GM21390 (cell line): Measurements from ENCODE around the gene NUDT2.
"Not testable (repeated sequence)": the region's sequence is repeated elsewhere in the genome, so short reads cannot be mapped to it uniquely, and the experiment has no call there.

Source experiments
- ATAC-seq: cut with Tn5 transposase; IDR thresholded peaks from one replicate; pipeline ENCODE4 v1.9.1; 2021; ENCODE audit not compliant: unreplicated experiment

Gene NUDT2

DNA sequence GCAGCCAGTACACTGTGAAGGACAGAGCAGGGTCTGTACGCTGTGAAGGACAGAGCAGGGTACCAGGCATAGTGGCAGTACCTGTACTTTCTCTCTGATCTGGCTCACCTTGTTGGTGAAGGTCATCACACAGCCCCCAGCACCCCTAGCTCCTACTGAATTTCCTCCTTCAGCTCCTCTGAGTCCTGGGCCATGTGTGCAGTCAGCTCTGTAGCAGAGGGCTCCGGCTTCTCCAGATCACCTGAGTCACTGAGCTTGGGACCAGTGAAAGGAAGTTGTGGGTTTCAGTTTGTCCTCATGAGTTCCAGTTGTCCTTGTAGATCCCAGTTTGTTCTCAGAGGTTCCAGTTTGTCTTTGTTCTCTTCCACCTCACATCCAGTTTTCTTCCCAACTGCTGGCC is 5.5 kb downstream of the NUDT2 start:
- no peak for ATAC-seq

DNA sequence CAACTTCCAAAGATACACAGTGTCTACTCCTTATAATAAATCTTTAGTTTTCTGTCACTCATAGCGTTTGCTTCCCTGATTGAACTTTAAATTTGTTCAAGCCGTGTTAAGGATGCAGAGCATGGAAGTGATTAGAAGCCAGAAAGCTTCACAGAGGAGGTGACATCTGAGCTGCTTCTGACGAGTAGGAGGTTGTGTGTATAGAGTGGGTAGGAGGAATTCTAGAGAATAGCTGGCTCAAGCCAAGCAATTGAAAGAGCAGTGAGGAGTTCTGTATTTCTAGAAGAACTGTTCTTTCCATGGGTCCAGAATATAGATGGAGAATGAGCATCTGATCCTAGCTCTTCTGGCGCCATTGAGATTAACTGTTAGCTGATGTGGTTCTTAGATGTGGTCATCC is 6.0 kb downstream of the NUDT2 start:
- ATAC-seq, result no peak

DNA sequence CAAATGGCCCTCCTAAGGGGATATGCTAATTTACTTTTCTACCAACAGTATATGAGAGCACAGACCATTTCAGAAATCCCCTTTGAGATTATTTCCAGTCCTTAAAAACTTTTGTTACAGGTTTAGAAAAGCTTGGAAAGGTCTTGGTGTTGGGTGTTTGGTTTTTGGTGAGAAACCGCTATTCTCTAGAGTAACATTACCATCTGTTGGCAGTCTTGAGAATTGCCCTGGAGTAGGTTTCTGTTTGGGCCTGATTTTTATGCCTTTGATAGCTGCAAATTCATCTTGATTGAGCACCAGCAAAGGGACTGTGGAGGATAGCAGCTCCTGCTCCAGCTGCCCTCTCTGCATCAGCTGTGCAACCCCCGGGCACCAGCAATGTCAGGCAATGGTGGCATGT is 8.0 kb downstream of the NUDT2 start:
- no peak for ATAC-seq

DNA sequence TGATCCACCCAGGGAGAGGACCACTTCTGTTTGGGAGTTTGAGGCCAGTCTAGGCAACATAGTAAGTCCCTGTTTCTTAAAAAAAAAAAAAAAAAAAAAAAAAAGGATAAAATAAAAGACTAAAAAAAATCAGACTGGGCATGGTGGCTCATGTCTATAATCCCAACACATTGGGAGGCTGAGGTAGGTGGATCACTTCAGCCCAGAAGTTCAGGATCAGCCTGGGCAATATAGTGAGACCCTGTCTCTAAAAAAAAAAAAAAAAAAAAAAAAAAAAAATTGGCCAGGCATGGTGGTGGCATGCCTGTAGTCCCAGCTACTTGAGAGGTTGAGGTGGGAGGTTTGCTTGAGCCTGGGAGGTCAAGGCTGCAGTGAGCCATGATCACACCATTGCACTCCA is 8.7 kb downstream of the NUDT2 start:
- not testable (repeated sequence) for ATAC-seq

DNA sequence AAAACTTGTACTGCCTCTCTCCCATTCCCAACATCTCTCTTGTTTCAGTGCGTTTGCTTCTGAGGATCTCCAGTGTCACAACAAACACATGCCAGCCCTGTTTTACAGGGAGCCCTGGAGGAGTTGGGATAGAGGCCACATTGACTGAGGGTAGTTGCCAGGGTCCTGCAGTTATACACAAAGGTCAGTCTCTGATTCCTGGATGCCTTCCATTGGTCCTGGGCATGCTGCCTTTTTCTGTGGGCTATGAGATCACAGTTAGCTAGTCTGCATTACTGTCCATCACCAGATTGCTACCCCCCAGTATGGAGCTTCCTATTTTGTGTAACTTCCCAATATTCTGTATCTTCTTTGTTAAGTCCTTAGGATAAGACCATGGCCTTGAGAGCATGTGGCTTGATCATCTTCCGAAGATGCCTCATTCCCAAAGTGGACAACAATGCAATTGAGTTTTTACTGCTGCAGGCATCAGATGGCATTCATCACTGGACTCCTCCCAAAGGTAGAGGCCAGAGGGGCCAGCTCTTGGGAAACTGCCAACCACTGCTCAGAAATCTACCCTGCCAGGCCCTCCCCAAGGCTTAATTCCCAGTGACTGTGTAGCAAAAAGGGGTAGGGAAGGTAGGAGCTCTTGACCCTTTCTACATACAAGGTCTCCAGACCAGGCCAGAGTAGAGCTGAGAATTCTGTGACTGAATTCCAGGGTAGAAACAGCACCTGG is 9.5 kb downstream of the NUDT2 start:
- no peak for ATAC-seq

DNA sequence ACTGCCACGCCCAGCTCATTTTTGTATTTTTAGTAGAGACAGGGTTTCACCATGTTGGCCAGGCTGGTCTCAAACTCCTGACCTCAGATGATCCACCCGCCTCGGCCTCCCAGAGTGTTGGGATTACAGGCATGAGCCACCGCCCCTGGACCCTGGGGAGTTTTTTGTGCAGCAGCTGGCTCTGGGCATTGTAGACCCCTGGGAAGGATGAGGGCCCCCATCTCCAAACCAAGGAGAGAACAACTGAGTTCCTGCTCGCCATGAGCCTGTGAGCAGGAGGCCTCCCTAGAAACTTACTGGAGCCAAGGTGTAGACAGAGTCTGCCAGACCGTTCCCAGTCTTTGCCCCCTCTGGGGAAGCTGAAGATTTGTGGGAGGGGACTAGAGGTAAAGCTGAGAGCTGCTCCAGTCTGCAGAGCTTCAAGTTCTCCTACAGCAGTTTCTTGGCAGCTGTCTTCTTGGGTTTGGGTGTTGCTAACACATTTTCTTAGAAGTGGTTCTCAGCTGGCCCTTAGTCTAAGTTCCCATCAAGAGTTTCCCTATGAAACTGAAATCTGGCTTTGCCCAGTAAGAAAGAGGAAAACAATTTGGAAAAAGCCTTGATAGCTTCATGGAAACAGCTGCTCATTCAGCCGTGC is 12.4 kb downstream of the NUDT2 start:
- no peak for ATAC-seq

DNA sequence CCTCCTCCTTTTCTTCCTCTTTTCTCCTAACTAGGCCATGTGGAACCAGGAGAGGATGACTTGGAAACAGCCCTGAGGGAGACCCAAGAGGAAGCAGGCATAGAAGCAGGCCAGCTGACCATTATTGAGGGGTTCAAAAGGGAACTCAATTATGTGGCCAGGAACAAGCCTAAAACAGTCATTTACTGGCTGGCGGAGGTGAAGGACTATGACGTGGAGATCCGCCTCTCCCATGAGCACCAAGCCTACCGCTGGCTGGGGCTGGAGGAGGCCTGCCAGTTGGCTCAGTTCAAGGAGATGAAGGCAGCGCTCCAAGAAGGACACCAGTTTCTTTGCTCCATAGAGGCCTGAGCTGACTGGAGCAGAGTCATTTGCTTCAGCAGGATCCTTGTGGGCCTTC is 13.7 kb downstream of the NUDT2 start:
- no peak for ATAC-seq

DNA sequence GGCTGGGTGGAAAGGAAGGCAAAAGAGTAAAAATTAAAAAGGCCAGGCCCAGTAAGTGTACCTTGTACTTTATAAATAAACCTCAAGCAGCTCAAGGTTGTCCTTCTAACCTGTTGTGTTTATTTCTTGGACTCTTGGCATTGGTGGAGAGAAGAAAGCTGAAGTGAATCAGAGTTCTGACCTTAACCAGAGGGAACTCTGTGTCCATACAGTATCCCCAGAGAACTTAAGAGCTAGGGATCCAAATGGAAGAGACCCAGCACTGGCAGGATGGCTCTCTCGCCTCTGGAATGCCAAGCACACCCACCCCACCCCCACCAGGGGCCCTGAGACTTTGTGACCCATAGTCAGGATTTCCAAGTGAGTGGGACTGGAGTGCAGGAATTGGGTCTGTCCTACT is 14.2 kb downstream of the NUDT2 start:
- no peak for ATAC-seq

DNA sequence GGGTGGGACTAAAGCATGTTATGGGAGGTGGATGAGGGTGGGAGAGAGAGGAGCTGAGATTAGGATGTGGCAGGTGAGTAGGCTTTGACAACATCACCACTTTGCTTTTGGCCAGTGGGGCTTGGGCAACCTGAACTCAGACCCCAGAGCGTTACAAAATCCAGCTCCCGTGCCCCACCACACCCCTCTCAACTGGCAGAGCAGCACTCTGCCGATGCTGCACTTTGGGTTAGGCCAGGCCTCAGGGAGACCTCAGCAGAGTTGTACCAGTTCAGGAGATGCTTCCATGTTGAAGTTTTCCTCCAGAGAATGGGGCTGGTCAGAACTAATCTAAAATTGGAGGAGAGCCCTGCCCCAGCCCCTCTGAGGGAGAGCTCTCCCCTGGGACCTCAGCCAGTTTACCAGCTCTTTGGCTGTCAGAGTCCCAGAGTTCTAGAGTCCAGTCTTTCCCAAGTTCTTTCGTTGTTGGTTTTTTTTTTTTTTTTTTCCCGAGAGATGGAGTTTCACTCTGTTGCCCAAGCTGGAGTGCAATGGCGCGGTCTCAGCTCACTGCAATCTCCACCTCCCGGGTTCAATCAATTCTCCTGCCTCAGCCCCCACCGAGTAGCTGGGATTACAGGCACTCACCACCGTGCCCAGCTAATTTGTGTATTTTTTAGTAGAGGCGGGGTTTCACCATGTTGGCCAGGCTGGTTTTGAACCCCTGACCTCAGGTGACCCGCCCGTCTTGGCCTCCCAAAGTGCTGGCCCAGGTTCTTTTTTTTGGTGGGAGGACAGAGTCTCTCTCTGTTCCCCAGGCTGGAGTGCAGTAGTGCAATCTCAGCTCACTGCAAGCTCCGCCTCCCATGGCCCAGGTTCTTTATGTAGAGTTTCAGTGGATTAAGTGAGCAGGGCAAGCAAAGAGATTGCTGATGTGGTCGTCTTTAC is 17.8 kb downstream of the NUDT2 start:
- ATAC-seq, result no peak

DNA sequence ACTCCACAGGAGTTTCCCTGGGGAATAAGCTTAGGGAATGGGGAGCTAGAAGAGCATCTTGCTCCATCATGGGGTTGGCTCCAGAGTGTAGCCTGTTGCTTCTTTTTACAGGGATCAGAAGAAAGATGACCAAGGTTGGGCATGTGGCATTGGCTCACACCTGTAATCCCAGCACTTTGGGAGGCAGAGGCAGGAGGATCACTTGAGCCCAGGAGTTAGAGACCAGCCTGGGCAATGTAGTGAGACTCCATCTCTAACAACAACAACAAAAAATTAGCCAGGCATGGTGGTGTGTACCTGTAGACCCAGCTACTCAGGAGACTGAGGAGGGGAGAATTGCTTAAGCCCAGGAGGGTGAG is 18.4 kb downstream of the NUDT2 start:
- no peak for ATAC-seq

DNA sequence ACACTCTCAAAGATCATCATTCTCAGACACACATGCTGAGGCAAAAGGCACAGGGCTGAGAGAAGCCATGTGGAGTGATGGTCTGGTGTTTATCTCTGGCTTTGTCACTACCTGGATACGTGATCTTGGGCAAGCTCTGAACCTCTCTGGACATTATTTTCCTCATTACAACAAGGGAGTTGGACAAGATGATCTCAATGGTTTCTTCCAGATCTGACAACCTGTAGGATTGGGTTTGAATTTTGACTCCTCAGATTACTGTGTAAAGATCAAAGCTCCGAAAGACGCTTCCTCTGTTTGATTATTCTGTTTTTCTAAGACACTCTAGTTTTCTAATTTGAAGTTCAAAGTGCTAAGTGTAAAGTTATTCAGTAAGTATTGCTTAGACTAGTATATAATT is 20.0 kb downstream of the NUDT2 start:
- no peak for ATAC-seq

DNA sequence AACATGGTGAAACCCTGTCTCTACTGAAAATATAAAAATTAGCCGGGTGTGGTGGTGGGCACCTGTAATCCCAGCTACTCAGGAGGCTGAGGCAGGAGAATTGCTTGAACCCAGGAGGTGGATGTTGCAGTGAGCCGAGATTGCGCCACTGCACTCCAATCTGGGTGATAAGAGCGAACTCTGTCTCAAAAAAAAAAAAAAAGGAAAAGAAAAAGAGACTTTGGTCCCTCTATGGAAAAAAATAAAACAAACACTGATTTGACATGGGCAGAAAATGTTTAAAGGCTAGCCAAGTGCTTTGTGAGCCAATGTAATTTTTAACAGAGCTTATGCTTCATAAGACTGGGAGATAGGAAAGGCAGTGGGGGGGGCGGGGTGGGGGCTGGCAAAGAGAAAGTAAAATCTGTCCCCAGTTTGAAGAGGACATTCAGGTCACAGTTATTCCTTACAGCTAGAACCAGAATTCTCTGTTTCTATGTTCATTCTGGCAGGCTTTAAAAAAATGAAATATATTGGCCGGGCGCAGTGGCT is 22.8 kb downstream of the NUDT2 start:
- not testable (repeated sequence) for ATAC-seq

DNA sequence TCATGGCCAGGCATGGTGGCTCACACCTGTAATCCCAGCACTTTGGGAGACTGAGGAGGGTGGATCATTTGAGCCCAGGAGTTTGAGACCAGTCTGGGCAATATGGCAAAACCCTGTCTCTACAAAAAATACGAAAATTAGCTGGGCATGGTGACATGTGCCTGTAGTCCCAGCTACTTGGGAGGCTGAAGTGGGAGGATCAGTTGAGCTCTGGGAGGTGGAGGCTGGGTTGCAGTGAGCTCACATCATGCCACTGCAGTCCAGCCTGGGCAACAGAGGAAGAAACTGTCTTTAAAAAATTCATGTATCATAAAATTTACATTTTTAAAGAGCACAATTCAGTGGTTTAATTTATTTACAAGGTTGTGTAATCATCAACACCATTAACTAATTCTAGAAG is 23.6 kb downstream of the NUDT2 start:
- ATAC-seq, result not testable (repeated sequence)

DNA sequence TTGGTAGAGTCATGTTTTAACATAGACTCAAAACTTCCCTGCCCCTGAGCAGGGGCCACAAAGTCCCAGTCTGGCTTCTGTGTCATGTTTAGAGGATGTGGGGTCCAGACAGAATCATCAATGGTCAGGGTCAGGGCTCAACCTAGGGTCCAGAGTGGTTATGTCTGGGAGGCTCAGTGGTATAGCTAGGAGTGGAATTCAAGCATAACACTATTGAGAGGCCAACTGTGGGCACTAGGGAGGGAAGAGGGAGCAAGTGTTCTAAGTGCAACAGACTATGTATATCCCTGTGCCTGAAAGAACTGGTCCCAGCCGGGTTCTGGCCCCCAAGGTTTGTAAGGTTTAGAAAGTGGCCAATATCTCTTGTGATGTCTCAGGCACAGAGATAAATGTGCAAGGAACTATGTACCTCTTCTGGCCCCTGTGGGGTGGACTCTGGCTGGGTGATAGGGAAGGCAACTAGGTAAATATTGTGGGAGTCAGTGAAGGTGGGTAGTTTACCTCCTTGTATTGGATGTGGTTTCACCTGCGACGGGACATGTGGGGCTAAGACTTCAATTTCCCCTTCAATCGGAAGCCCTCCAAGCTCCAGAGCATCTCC is 33.3 kb downstream of the NUDT2 start:
- ATAC-seq, result no peak

DNA sequence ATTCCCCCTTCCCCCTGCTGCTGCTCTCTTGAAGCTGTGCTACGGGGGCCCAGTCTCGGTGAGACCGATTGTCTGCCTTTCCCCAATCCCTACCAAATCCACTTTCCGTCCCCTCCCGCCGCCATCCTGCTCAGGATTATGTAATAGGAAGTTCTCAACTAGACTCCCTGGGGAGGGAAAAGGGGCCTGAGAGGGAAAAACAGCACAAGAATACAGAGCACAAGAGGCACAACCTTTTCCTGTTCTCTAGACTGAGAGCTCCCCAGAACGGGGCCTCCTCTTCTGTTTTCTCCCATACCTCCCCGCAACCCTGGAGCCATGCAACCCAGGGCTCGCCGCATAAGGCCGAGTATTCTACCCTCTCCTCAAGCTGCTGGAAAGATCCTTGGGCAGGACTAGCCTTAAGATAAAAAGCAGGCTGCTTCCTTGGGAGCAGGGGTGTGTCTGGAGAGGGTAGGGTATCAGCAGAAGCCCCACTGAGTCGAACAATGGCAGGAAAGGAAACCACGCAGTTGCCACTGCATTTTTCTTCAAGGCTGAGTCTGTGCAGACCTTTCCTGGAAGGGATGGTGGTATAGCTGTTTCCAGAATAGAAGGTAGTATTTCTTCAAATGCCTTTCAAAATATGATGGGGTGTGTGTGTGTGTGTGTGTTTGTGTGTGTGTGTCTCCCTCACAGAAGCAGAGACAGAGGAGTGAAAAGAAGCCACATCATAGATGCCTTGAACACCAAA is 34.4 kb downstream of the NUDT2 start:
- ATAC-seq, result no peak

DNA sequence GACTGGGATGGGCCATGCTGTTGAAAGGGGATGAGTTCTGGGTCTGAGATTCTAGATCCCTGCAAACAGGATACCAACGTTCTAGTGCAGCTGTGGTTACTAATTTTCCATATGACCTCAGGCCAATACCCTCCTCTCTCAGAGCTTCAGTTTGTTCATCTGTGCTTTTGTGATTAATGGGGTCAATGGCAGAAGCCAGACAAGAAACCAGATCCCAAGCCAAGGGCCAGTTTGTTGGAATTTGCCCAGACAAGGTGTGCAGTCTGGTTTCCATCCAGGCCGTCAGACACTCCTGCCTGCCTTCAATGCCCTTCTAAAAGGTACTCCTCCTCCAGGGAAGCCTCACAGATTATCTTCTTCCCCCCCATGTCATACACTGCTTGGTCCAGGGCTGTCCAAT is 35.9 kb downstream of the NUDT2 start:
- ATAC-seq, result no peak

DNA sequence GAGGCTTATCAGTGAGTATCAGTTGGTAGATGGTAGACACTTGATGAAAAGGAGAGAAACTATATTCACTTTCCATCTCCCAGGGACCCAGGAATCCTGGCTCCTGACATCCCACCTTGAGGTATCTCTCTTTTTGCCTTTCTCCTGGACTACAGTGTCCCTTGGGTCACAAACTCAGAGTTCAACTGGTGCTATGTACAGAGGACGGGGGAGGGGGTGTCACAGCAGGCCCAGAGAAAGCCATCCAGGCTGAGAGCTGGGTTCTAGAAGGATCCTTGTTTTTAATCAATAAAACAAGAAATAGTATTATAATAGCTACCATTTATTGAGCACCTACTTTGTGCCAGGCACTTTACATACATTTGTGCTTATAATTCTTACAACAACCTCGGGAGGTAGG is 37.0 kb downstream of the NUDT2 start:
- ATAC-seq, result no peak

DNA sequence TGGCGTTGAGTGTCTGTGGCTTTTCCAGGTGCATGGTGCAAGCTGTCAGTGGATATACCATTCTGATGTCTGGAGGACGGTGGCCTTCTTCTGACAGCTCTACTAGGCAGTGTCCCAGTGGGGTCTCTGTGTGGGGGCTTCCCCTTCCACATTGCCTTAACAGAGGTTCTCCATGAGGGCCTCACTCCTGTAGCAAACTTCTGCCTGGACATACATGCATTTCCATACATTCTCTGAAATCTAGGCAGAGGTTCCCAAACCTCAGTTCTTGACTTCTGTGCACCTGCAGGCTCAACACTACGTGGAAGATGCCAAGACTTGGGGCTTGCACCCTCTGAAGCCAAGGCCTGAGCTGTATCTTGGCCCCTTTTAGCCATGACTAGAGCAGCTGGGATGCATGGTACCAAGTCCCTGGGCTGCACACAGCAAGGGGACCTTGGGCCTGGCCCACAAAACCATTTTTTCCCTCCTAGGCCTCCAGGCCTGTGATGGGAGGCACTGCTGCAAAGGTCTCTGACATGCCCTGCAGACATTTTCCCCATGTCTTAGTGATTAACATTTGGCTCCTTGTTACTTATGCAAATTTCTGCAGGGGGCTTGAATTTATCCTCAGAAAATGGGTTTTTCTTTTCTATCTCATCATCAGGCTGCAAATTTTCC is 38.5 kb downstream of the NUDT2 start:
- not testable (repeated sequence) for ATAC-seq

DNA sequence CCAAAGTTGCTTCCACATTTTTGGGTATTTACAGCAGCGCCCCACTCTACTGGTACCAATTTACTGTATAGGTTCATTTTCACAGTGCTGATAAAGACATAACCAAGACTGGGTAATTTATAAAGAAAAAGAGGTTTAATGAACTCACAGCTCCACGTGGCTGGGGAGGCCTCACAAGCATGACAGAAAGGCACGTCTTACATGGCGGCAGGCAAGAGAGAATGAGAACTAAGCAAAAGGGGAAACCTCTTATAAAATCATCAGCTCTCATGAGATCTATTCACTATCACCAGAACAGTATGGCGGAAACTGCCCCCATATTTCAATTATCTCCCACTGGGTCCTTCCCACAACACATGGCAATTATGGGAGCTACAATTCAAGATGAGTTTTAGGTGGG is 39.4 kb downstream of the NUDT2 start:
- not testable (repeated sequence) for ATAC-seq

DNA sequence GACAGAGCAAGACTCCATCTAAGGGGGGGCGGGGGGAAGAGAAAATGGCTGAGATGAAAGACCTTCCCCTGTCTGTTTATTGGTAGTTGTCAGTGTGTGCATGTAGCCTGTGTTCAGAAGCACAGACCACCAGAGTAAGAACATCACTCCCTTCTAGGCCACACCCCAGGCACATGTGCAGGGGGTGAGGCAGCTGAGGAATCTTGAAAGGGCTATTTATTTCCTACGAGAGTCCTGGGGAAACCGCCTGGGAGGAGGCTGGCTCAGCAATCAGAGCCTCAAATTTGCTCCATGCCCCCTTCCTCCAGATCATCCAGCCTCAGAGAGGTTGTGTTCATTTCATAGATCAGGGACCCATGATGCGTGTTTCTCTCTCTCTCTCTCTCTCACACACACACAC is 40.3 kb downstream of the NUDT2 start:
- ATAC-seq, result no peak
